Smooth muscle cell (in vitro differentiated cells): ENCODE results near the gene G6PC2. TPM values are rescaled to one million over a fixed set of nuclear protein-coding genes. Genes with fewer than 3 reads are reported as not detected.
"Not testable (repeated sequence)": the region's sequence is repeated elsewhere in the genome, so short reads cannot be mapped to it uniquely, and the experiment has no call there.

Experiments used
- DNase-seq: peaks from one replicate; lab custom pipeline; 2025; ENCODE audit not compliant: unreplicated experiment; lab: John Stamatoyannopoulos, UW
- H2AFZ ChIP-seq: fragments of 200-600 bp; sonication (generic); 2 replicates; pipeline ENCODE4 v1.6.0; 2016; ENCODE audit warnings: antibody characterized with exemption, low read depth, mild to moderate bottlenecking
- H3F3A ChIP-seq: fragments of 200-600 bp; sonication (generic); 2 replicates; pipeline ENCODE4 v1.6.0; 2017; ENCODE audit warnings: antibody characterized with exemption, low read depth
- H3K27ac ChIP-seq: fragments of 200-600 bp; sonication (generic); 2 replicates; pipeline ENCODE4 v1.5.1; 2016; ENCODE audit warnings: low read depth, mild to moderate bottlenecking
- H3K27me3 ChIP-seq: fragments of 200-600 bp; sonication (generic); 2 replicates; pipeline ENCODE4 v1.6.1; 2016; ENCODE audit warnings: low read depth, mild to moderate bottlenecking
- H3K36me3 ChIP-seq: fragments of 200-600 bp; sonication (generic); 2 replicates; pipeline ENCODE4 v1.5.1; 2016; ENCODE audit warnings: low read depth
- H3K4me1 ChIP-seq: fragments of 200-600 bp; sonication (generic); 2 replicates; pipeline ENCODE4 v1.5.1; 2016; ENCODE audit warnings: low read depth
- H3K4me2 ChIP-seq: fragments of 200-600 bp; sonication (generic); 2 replicates; pipeline ENCODE4 v1.6.0; 2016; ENCODE audit warnings: mild to moderate bottlenecking
- H3K4me3 ChIP-seq: fragments of 200-600 bp; sonication (generic); 2 replicates; pipeline ENCODE4 v1.5.1; 2016; ENCODE audit warnings: mild to moderate bottlenecking
- H3K79me2 ChIP-seq: fragments of 200-600 bp; sonication (generic); 2 replicates; pipeline ENCODE4 v1.6.0; 2016; ENCODE audit warnings: low read depth, mild to moderate bottlenecking
- H3K9ac ChIP-seq: fragments of 200-600 bp; sonication (generic); 2 replicates; pipeline ENCODE4 v1.6.0; 2016; ENCODE audit warnings: low read depth
- H3K9me3 ChIP-seq: fragments of 200-600 bp; sonication (generic); replicated peaks from 2 replicates; pipeline ENCODE4 v1.5.1; 2016; ENCODE audit warnings: low read depth
- H4K20me1 ChIP-seq: fragments of 200-600 bp; sonication (generic); 2 replicates; pipeline ENCODE4 v1.6.0; 2016; ENCODE audit warnings: low read depth
- CTCF ChIP-seq: fragments of 200-600 bp; sonication (generic); IDR thresholded peaks from 2 replicates; pipeline ENCODE4 v1.5.1; 2017; ENCODE audit warnings: borderline replicate concordance, mild to moderate bottlenecking, antibody characterized with exemption; ENCODE audit not compliant: insufficient read depth, poor library complexity, severe bottlenecking
- WGBS: methylation state at CpG from one replicate; pipeline ENCODE4 v1.1.7; 2016; ENCODE audit warnings: low lambda C conversion rate; 5-methylcytosine and 5-hydroxymethylcytosine counted together
- polyA plus RNA-seq: library from polyadenylated mRNA; unstranded; fragments of >200 nt; fragmentation: Nextera tagmentation; extraction: Ambion mirVana; gene quantifications from 2 replicates; pipeline ENCODE4 v1.2.1, GENCODE V29; 2016
- total RNA-seq: library from RNA; depleted of rRNA; stranded (reverse); fragments of >200 nt; gene quantifications from 2 replicates; pipeline ENCODE4 v1.2.3, GENCODE V29; 2014

G6PC2 gene
- total and polyA plus RNA-seq, 2 experiments from 2014 or later: not detected

DNA sequence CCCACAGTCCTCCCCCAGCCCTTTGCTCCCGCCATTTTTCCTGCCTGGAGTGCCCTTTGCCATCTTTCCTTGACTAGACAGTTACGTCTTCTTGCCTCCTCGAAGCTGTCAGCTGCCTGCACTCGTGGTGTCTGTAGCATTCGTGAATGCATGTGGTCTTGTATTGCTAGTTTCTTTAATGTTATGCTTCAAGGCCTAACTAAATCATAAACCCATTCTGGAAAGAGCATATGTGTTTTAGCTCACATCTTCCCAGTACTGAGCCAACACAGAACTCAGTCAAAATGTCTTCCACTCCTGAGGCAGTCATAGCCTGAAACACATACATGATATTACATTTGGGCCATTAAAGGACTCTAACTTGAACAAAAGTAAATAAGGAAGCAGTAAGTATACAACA lies 46.4 kb upstream of the G6PC2 start:
- TF ChIP-seq CTCF: no peak
- Histone ChIP-seq H3K27me3 (no peaks in the 10 kb centered on the region), H3K79me2 (no peaks in the 10 kb centered on the region), H2AFZ (no peak overlapping the region), H3K36me3 (no peaks in the 10 kb centered on the region), H3K4me1 (no peaks in the 10 kb centered on the region), H3K9ac (no peak overlapping the region), H3K4me3 (no peak overlapping the region), H3K27ac (no peak overlapping the region), H4K20me1 (no peaks in the 10 kb centered on the region), H3F3A (no peaks in the 10 kb centered on the region), H3K4me2 (no peak overlapping the region), H3K9me3 (no peaks in the 10 kb centered on the region)
- DNase-seq: no peak
- 94% methylated on average over 5 of the region's 5 CpGs for WGBS

DNA sequence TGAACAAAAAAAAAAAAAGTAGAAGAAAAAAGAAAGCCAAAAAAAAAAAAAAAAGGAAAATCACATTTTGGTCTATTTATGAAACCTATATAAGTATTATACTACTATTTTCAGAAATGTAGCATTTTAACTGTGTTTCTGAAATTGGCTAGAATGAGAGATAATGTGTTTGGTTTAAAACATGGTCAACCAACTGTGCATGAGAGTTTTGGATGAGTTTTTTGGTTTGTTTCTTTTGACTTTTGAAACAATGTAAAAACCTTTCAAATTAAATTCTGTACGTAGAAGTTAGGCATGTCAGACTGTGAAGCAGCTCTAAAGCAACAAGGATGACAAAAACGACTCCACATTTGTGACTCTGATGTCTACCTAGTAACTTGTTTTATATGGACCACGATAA lies 45.5 kb upstream of the G6PC2 start:
- 96% methylated on average over 3 of the region's 3 CpGs for WGBS
- Histone ChIP-seq H3K36me3 (no peaks in the 10 kb centered on the region), H4K20me1 (no peaks in the 10 kb centered on the region), H3K27ac (no peak overlapping the region), H3K4me3 (no peak overlapping the region), H3K27me3 (no peaks in the 10 kb centered on the region), H3K79me2 (no peaks in the 10 kb centered on the region), H3K4me1 (no peaks in the 10 kb centered on the region), H3K9me3 (no peaks in the 10 kb centered on the region), H2AFZ (no peak overlapping the region), H3F3A (no peaks in the 10 kb centered on the region), H3K4me2 (no peak overlapping the region), H3K9ac (no peak overlapping the region)
- DNase-seq: no peak
- no peak for TF ChIP-seq CTCF

DNA sequence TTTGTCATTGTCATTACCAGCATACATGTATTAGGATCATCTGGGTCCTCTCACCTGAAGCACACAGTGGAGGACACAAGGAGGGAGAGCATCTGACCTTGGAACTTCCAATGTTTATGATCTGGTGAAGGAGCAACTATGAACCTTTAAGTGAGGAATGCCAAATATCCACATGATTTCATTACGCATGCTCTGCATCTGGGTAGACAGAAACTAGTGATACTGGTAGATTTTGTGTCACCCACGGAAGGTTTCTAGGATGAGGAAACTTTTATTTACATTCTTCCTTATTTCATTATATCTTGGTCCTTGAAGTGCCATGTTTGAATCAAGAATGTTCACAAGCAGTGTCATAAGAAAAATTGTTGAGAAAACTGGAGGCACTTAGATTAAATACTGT lies 42.9 kb upstream of the G6PC2 start:
- H3K9me3 ChIP-seq: no peaks in the 10 kb centered on the region
- H3K4me3 ChIP-seq: no peak overlapping the region
- H4K20me1 ChIP-seq: no peaks in the 10 kb centered on the region
- no peak overlapping the region for H3K9ac ChIP-seq
- TF ChIP-seq CTCF: no peak
- H2AFZ ChIP-seq: no peak overlapping the region
- H3K79me2 ChIP-seq: no peaks in the 10 kb centered on the region
- WGBS: 82% methylated on average over 2 of the region's 2 CpGs
- H3F3A ChIP-seq: no peaks in the 10 kb centered on the region
- no peaks in the 10 kb centered on the region for H3K36me3 ChIP-seq
- no peaks in the 10 kb centered on the region for H3K4me1 ChIP-seq
- no peak for DNase-seq
- H3K27ac ChIP-seq: no peak overlapping the region
- H3K27me3 ChIP-seq: no peaks in the 10 kb centered on the region
- H3K4me2 ChIP-seq: no peak overlapping the region

DNA sequence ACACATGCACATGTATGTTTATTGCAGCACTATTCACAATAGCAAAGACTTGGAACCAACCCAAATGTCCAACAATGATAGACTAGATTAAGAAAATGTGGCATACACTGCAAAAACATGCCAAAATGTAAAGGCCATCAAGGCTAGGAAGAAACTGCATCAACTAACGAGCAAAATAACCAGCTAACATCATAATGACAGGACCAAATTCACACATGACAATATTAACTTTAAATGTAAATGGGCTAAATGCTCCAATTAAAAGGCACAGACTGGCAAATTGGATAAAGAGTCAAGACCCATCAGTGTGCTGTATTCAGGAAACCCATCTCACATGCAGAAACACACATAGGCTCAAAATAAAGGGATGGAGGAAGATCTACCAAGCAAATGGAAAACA lies 33.9 kb upstream of the G6PC2 start:
- H2AFZ ChIP-seq, H3K27me3 ChIP-seq, H3K9ac ChIP-seq, H3K4me3 ChIP-seq, H3K36me3 ChIP-seq, H3K79me2 ChIP-seq, DNase-seq, H3K27ac ChIP-seq, H3K4me1 ChIP-seq, H4K20me1 ChIP-seq, H3F3A ChIP-seq, H3K9me3 ChIP-seq, H3K4me2 ChIP-seq: not testable (repeated sequence)
- 96% methylated on average over 1 of the region's 1 CpG for WGBS

- H3K4me3 ChIP-seq, H3K9me3 ChIP-seq, H3K27me3 ChIP-seq, H3K36me3 ChIP-seq, H3K27ac ChIP-seq, H3K4me2 ChIP-seq, H3K79me2 ChIP-seq, DNase-seq, H3K4me1 ChIP-seq, H4K20me1 ChIP-seq, H3F3A ChIP-seq, H2AFZ ChIP-seq, H3K9ac ChIP-seq: not testable (repeated sequence)
- WGBS: 94% methylated on average over 1 of the region's 1 CpG
Measured at GRCh38 chr2:168870369-168870768, 30.7 kb upstream of the G6PC2 start.

DNA sequence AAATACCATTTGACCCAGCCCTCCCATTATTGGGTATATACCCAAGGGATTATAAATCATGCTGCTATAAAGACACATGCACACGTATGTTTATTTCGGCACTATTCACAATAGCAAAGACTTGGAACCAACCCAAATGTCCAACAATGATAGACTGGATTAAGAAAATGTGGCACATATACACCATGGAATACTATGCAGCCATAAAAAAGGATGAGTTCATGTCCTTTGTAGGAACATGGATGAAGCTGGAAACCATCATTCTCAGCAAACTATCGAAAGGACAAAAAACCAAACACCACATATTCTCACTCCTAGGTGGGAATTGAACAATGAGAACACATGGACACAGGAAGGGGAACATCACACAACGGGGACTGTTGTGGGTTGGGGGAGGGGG lies 30.3 kb upstream of the G6PC2 start:
- H3K79me2 ChIP-seq, H3K4me1 ChIP-seq, H3K27me3 ChIP-seq, H3K27ac ChIP-seq, H3K36me3 ChIP-seq, H3K9me3 ChIP-seq, H2AFZ ChIP-seq, H3F3A ChIP-seq, H3K4me2 ChIP-seq, H3K9ac ChIP-seq, DNase-seq, H4K20me1 ChIP-seq, H3K4me3 ChIP-seq: not testable (repeated sequence)
- WGBS: 97% methylated on average over 4 of the region's 4 CpGs
